Measurements from ENCODE around the gene MYO3A. TPM values are rescaled to one million over a fixed set of nuclear protein-coding genes. Genes with fewer than 3 reads are reported as not detected.

MYO3A gene
- total RNA-seq, 4 donors from 2014 or later: 0.12 to 0.67 (median 0.47) TPM; not detected in 1

GRCh38 chr10:25899304-25899703 is 34.7 kb upstream of the MYO3A start:
- Histone ChIP-seq H3K9me3 (no peaks in the 10 kb centered on the region), H3K4me1 (no peaks in the 10 kb centered on the region), H3K4me3 (no peak overlapping the region), H3K27me3 (peaks cover 5% of the 10 kb centered on the region), H3K36me3 (no peaks in the 10 kb centered on the region), H3K27ac (no peak overlapping the region)
- TF ChIP-seq POLR2A (IDR thresholded peaks at IDR 0.05) (no peak), CTCF (IDR thresholded peaks at IDR 0.05) (no peak), POLR2AphosphoS5 (IDR thresholded peaks at IDR 0.05) (no peak), EP300 (IDR thresholded peaks at IDR 0.05) (no peak)
- no peak for ATAC-seq
- WGBS, 2 donors (ENCODE audit: low coverage in 1 of 2): 8 to 56% methylated on average over 1 of the region's 3 CpGs

- Histone ChIP-seq H3K27me3 (peaks cover 5% of the 10 kb centered on the region), H3K36me3 (no peaks in the 10 kb centered on the region), H3K9me3 (no peaks in the 10 kb centered on the region), H3K4me1 (no peaks in the 10 kb centered on the region), H3K4me3 (no peak overlapping the region), H3K27ac (no peak overlapping the region)
- no peak for ATAC-seq
- no peak for TF ChIP-seq POLR2A (IDR thresholded peaks at IDR 0.05)
- no peak for TF ChIP-seq POLR2AphosphoS5 (IDR thresholded peaks at IDR 0.05)
- no peak for TF ChIP-seq EP300 (IDR thresholded peaks at IDR 0.05)
- TF ChIP-seq CTCF (IDR thresholded peaks at IDR 0.05): no peak
- 82 to 100% methylated on average over 2 to 4 of the region's 4 CpGs for WGBS, 2 donors (ENCODE audit: low coverage in 1 of 2)
Observed at GRCh38 chr10:25901199-25901598, 32.8 kb upstream of the MYO3A start.

- no peak overlapping the region for H3K4me3 ChIP-seq
- no peaks in the 10 kb centered on the region for H3K4me1 ChIP-seq
- 70 to 84% methylated on average over 5 of the region's 5 CpGs for WGBS, 2 donors (ENCODE audit: low coverage in 1 of 2)
- H3K27me3 ChIP-seq: peaks cover 5% of the 10 kb centered on the region
- H3K36me3 ChIP-seq: no peaks in the 10 kb centered on the region
- no peaks in the 10 kb centered on the region for H3K9me3 ChIP-seq
- ATAC-seq: no peak
- no peak for TF ChIP-seq EP300 (IDR thresholded peaks at IDR 0.05)
- TF ChIP-seq POLR2AphosphoS5 (IDR thresholded peaks at IDR 0.05): no peak
- TF ChIP-seq CTCF (IDR thresholded peaks at IDR 0.05): no peak
- no peak for TF ChIP-seq POLR2A (IDR thresholded peaks at IDR 0.05)
- H3K27ac ChIP-seq: no peak overlapping the region
Observed at GRCh38 chr10:25902002-25902401, 32.0 kb upstream of the MYO3A start.

- H3K27me3 ChIP-seq: peaks cover 6% of the 10 kb centered on the region
- no peak for TF ChIP-seq CTCF (IDR thresholded peaks at IDR 0.05)
- TF ChIP-seq EP300 (IDR thresholded peaks at IDR 0.05): no peak
- no peak for TF ChIP-seq POLR2AphosphoS5 (IDR thresholded peaks at IDR 0.05)
- TF ChIP-seq POLR2A (IDR thresholded peaks at IDR 0.05): no peak
- ATAC-seq: no peak
- no peaks in the 10 kb centered on the region for H3K9me3 ChIP-seq
- no peaks in the 10 kb centered on the region for H3K36me3 ChIP-seq
- WGBS, 2 donors (ENCODE audit: low coverage in 1 of 2): 50 to 56% methylated on average over 2 to 4 of the region's 4 CpGs
- H3K27ac ChIP-seq: no peak overlapping the region
- H3K4me3 ChIP-seq: no peak overlapping the region
- H3K4me1 ChIP-seq: no peaks in the 10 kb centered on the region
Observed at GRCh38 chr10:25907261-25907660, 26.8 kb upstream of the MYO3A start.

GRCh38 chr10:25912866-25913265 is 21.2 kb upstream of the MYO3A start:
- Histone ChIP-seq H3K9me3 (no peaks in the 10 kb centered on the region), H3K27me3 (peaks cover 10% of the 10 kb centered on the region), H3K4me1 (no peaks in the 10 kb centered on the region), H3K27ac (no peak overlapping the region), H3K4me3 (no peak overlapping the region), H3K36me3 (no peaks in the 10 kb centered on the region)
- no peak for TF ChIP-seq EP300 (IDR thresholded peaks at IDR 0.05)
- no peak for TF ChIP-seq POLR2AphosphoS5 (IDR thresholded peaks at IDR 0.05)
- TF ChIP-seq CTCF (IDR thresholded peaks at IDR 0.05): no peak
- TF ChIP-seq POLR2A (IDR thresholded peaks at IDR 0.05): no peak
- 17% methylated on average over 1 of the region's 2 CpGs; no CpG with 5 or more reads in 1 of the 2 donors for WGBS, 2 donors (ENCODE audit: low coverage in 1 of 2)
- ATAC-seq: no peak

All from gastroesophageal sphincter (tissue), 4 donors.